ENCODE measurements around the gene LAMB1. TPM values are rescaled to one million over a fixed set of nuclear protein-coding genes. Genes with fewer than 3 reads are reported as not detected.

The LAMB1 gene
- total and polyA plus RNA-seq, 2 of the 13 experiments (the other 11 are each of a cell fraction or from before 2014, with no cell fraction given) = 109 to 124 TPM

DNA sequence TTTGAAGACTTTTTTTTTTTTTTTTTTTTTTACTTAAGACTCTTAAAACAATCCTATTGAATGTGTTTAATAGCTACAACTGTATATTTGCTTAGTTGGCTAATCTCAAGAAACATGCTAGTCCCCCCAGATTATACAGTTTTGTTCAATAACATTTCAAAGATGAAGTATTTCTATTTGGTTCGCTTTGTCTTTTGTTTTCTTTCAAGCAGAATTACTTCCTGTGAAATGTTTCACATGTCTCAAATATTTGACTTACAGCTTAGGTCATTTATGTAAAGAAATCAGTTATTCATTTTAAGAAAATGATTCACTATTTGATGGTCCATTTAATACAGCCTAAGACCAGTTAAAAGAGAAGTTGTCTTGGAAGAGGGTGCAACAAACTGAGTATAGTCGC lies 12.8 kb upstream of the LAMB1 start (continued):
- TF ChIP-seq, protein P1, sequence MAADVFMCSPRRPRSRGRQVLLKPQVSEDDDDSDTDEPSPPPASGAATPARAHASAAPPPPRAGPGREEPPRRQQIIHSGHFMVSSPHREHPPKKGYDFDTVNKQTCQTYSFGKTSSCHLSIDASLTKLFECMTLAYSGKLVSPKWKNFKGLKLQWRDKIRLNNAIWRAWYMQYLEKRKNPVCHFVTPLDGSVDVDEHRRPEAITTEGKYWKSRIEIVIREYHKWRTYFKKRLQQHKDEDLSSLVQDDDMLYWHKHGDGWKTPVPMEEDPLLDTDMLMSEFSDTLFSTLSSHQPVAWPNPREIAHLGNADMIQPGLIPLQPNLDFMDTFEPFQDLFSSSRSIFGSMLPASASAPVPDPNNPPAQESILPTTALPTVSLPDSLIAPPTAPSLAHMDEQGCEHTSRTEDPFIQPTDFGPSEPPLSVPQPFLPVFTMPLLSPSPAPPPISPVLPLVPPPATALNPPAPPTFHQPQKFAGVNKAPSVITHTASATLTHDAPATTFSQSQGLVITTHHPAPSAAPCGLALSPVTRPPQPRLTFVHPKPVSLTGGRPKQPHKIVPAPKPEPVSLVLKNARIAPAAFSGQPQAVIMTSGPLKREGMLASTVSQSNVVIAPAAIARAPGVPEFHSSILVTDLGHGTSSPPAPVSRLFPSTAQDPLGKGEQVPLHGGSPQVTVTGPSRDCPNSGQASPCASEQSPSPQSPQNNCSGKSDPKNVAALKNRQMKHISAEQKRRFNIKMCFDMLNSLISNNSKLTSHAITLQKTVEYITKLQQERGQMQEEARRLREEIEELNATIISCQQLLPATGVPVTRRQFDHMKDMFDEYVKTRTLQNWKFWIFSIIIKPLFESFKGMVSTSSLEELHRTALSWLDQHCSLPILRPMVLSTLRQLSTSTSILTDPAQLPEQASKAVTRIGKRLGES (CRISPR knock-in tag; IDR thresholded peaks at IDR 0.05; ENCODE audit: borderline replicate concordance) = no peak
- TF ChIP-seq, protein P2, sequence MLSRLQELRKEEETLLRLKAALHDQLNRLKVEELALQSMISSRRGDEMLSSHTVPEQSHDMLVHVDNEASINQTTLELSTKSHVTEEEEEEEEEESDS (CRISPR knock-in tag; IDR thresholded peaks at IDR 0.05; ENCODE audit: borderline replicate concordance) = no peak
- TF ChIP-seq, protein P3, sequence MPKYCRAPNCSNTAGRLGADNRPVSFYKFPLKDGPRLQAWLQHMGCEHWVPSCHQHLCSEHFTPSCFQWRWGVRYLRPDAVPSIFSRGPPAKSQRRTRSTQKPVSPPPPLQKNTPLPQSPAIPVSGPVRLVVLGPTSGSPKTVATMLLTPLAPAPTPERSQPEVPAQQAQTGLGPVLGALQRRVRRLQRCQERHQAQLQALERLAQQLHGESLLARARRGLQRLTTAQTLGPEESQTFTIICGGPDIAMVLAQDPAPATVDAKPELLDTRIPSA (CRISPR knock-in tag; IDR thresholded peaks at IDR 0.05; ENCODE audit: borderline replicate concordance) = no peak
- TF ChIP-seq CBX1 (IDR thresholded peaks at IDR 0.05; ENCODE audit: low read depth) (no peak), ZMYM3 (CRISPR knock-in tag; IDR thresholded peaks at IDR 0.05) (no peak), YEATS2 (CRISPR knock-in tag; IDR thresholded peaks at IDR 0.05; ENCODE audit: borderline replicate concordance) (no peak), NCOR1 (IDR thresholded peaks at IDR 0.05; ENCODE audit: borderline replicate concordance, low read length) (no peak), ZNF34 (CRISPR knock-in tag; IDR thresholded peaks at IDR 0.05; ENCODE audit: borderline replicate concordance) (no peak), KAT8 (CRISPR knock-in tag; IDR thresholded peaks at IDR 0.05) (no peak), RCOR2 (CRISPR knock-in tag; IDR thresholded peaks at IDR 0.05) (peak; percentile 10; the same call in 1 of the 2 replicates), ISL2 (CRISPR knock-in tag; IDR thresholded peaks at IDR 0.05) (0 out of 2 replicates have a peak, but pooled peaks have one; percentile 41), U2AF2 (IDR thresholded peaks at IDR 0.05; ENCODE audit: low read depth, low read length) (no peak), TCF7 (IDR thresholded peaks at IDR 0.05; ENCODE audit: low read depth) (peak; percentile 60; the same call in 1 of the 2 replicates), ZNF75D (CRISPR knock-in tag; IDR thresholded peaks at IDR 0.05; ENCODE audit: borderline replicate concordance) (no peak), ATM (IDR thresholded peaks at IDR 0.05; ENCODE audit: borderline replicate concordance) (no peak), GLI4 (CRISPR knock-in tag; IDR thresholded peaks at IDR 0.05; ENCODE audit: borderline replicate concordance) (no peak), ZNF629 (CRISPR knock-in tag; conservative IDR thresholded peaks at IDR 0.05) (no peak), FOXA1 (IDR thresholded peaks at IDR 0.05) (no peak), FOXA1 (CRISPR knock-in tag; IDR thresholded peaks at IDR 0.05) (peak; percentile 44; the same call in 1 of the 2 replicates), EP300 (IDR thresholded peaks at IDR 0.05; ENCODE audit: low read depth in 2 of 2, low read length in 2 of 2) (peak in 1 of 2 experiments; percentile 66; a peak in 2 of 4 replicates), EP300 (CRISPR knock-in tag; IDR thresholded peaks at IDR 0.05; ENCODE audit: borderline replicate concordance) (no peak), KLF13 (CRISPR knock-in tag; IDR thresholded peaks at IDR 0.05) (no peak)
- TF ChIP-seq, protein P4, sequence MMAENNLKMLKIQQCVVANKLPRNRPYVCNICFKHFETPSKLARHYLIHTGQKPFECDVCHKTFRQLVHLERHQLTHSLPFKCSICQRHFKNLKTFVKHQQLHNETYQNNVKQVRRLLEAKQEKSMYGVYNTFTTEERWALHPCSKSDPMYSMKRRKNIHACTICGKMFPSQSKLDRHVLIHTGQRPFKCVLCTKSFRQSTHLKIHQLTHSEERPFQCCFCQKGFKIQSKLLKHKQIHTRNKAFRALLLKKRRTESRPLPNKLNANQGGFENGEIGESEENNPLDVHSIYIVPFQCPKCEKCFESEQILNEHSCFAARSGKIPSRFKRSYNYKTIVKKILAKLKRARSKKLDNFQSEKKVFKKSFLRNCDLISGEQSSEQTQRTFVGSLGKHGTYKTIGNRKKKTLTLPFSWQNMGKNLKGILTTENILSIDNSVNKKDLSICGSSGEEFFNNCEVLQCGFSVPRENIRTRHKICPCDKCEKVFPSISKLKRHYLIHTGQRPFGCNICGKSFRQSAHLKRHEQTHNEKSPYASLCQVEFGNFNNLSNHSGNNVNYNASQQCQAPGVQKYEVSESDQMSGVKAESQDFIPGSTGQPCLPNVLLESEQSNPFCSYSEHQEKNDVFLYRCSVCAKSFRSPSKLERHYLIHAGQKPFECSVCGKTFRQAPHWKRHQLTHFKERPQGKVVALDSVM (CRISPR knock-in tag; IDR thresholded peaks at IDR 0.05) = no peak
- TF ChIP-seq, protein P5, sequence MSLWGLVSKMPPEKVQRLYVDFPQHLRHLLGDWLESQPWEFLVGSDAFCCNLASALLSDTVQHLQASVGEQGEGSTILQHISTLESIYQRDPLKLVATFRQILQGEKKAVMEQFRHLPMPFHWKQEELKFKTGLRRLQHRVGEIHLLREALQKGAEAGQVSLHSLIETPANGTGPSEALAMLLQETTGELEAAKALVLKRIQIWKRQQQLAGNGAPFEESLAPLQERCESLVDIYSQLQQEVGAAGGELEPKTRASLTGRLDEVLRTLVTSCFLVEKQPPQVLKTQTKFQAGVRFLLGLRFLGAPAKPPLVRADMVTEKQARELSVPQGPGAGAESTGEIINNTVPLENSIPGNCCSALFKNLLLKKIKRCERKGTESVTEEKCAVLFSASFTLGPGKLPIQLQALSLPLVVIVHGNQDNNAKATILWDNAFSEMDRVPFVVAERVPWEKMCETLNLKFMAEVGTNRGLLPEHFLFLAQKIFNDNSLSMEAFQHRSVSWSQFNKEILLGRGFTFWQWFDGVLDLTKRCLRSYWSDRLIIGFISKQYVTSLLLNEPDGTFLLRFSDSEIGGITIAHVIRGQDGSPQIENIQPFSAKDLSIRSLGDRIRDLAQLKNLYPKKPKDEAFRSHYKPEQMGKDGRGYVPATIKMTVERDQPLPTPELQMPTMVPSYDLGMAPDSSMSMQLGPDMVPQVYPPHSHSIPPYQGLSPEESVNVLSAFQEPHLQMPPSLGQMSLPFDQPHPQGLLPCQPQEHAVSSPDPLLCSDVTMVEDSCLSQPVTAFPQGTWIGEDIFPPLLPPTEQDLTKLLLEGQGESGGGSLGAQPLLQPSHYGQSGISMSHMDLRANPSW (CRISPR knock-in tag; IDR thresholded peaks at IDR 0.05; ENCODE audit: borderline replicate concordance) = no peak

All from HepG2 (cell line).